CD1c-positive myeloid dendritic cell (primary cell): ENCODE data around the gene SAPCD2.

Experiments
- DNase-seq: peaks from one replicate; pipeline ENCODE4 v3.0.0-alpha.2; 2016; ENCODE audit errors: extremely low spot score

SAPCD2 gene

DNA sequence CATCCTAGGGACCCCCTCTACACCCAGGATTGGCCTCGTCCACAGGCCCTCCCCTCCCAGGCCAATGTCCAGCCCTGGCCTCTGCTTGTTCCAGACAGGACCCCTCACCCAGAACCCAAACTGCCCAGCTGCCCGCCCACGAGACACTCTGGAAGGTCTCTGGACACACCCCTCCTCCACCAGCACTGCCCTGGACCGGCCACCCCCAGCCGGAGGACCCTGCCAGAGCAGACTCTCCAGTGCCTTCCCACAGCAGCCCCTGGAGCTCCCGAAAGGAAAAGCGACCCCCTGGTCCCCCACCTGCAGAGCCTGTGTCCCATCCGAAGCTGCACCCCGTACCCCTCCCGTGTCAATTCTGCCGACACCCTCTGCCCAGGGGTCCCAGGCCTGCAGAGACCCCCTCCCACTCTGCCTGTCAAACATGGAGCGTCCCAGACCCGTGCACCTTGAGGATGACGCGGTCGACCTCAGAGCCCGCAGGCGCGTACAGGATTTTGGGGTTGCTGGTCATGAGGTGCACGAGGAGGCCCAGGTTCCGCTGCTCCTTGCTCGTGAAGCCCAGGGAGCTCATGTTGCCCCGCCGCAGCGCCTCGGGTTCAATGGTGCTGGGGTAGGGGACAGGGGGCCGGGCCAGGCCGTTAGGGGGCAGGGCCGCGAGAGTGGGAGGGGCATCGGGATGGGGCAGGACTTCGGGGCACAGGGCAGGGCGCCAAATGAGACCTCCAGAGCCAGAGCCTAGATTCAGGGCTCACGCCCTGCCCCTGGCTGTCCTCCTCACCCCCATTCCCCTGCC, 50.3 kb downstream of the SAPCD2 start:
- DNase-seq: no peak

DNA sequence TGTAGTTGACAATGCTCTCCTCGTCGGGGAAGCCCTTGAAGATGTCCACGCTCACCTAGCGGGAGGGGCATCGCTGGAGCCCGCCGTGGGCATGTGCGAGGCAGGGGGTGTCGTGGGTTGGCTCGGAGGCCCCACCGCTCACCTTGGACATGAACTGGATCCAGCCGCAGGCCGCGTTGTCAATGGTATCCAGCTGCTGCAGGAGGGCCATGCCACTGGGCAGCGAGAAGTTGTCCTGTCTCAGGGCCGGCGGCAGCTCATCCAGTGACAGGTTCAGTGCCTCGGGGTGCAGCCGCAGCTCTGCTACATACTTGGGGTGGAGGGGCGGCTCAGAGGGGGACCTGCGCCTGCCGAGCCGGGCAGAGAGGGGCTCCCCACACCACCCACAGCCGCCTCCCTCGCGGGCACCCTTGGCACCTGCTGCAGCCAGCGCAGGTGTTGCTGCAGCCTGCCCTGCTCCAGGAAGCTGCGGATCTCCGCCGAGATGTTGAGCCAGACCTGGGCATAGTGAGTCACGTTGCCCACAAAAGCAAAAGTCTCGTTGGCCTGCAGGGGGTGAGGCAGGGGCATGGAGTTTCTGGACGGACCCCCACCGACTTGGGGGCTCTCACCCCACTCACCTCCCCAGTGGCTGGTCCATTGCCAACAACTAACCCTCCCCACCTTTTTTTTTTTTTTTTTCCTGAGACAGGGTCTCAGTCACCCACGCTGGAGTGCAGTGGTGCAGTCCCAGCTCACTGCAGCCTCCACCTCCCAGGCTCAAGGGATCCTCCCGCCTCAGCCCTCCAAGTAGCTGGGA, 51.4 kb downstream of the SAPCD2 start:
- DNase-seq: no peak

DNA sequence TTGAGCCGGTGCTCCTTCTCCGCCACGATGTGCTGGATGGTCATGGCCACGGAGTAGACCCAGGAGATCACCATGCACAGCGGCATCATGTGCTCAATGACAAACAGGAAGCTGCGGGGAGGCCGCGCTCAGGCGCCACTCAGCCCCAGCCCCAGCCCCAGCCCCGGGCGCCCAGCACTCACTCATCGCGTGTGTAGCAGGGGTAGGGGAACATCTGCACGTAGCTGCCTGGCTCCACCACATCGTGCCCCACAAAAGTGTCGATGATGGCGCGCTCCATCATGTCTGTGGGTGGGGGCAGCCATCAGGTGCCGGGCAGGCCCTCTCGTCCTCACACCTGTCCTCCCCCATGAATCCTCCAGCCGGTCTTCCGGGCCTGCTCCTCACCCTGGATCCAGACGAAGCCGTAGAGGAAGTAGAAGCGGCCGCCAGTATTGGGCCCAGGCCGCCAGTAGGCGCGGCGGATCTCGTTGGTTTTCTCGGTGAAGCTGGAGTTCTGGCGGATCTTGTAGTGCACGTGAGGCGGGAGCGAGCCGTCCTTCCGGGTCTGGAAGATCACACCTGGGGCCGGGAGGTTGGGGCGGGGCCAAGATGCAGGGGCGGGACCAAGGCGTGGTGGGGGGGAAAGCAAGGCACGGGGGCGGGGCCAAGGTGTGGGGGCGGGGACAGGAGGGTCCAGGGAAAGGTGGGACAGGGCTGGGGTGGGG, 52.4 kb downstream of the SAPCD2 start:
- no peak for DNase-seq

DNA sequence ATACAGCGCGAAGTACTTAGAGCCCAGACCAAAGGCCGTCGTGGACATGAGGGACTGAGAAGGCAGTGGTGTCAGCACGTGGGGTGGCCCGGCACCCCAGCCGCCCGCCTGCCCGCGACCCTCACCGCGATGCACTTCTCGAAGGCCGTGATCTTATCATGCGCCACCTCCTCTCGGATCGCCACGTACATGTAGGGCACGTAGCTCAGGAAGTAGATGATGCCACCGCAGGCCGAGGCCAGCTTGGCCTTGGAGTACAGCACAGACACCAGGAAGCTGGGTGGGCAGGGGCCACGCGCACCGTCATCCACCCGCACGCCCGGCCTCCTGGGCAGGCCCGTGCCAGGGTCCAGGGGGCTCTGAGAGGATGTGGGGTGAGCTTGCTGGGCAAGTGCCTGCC, 53.3 kb downstream of the SAPCD2 start:
- no peak for DNase-seq

DNA sequence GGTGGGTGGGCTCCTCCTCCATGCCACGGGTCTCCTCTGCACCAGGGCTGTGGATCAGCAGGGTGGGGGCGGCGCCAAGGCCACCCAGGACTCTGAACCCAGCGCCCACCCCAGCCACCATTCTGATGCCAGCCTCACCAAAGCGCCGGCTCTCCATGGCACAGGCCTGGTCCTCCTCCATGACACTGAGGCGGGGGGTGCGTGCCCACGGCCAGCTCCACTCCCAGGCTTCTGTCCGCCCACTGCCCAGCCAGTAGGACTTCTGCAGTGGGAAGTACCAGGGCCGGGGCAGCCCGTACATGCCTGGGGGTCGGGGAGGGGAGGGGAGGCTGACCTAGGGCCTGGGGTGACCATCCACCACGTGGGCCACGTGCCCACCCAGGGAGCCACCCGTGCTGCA, 53.9 kb downstream of the SAPCD2 start:
- DNase-seq: no peak

DNA sequence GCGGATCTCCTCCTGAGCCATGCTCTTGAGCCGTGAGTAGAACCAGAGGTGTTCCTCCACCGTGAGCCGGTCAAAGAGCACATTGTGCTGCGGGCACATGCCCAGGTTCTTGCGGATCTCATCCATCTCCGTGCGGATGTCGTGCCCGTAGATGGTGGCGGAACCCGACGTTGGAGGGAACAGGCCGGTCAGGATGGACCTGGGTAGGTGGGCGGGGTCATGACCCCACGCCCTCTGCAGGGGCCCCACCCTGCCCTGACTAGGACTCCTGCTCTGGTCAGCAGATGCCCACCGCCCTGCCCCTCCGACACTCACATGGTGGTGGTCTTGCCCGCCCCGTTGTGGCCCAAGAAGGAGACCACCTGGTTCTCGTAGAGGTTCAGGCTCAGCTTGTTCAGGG, 54.4 kb downstream of the SAPCD2 start:
- no peak for DNase-seq

DNA sequence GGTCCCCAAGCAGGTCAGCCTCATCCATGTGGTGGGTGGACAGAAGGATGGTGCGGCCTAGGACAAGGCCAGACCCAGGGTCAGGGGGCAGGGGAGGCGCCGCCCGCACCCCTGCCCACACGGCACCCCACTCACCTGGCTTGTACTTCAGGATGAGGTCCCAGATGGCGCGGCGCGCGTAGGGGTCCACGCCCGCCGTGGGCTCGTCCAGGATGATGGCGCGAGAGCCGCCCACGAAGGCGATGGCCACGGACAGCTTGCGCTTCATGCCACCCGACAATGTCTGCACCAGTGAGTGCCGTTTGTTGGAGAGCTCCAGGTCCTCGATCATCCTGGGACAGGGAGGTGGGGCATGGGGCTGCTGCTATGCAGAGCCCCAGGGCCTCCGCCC, 54.8 kb downstream of the SAPCD2 start:
- no peak for DNase-seq

DNA sequence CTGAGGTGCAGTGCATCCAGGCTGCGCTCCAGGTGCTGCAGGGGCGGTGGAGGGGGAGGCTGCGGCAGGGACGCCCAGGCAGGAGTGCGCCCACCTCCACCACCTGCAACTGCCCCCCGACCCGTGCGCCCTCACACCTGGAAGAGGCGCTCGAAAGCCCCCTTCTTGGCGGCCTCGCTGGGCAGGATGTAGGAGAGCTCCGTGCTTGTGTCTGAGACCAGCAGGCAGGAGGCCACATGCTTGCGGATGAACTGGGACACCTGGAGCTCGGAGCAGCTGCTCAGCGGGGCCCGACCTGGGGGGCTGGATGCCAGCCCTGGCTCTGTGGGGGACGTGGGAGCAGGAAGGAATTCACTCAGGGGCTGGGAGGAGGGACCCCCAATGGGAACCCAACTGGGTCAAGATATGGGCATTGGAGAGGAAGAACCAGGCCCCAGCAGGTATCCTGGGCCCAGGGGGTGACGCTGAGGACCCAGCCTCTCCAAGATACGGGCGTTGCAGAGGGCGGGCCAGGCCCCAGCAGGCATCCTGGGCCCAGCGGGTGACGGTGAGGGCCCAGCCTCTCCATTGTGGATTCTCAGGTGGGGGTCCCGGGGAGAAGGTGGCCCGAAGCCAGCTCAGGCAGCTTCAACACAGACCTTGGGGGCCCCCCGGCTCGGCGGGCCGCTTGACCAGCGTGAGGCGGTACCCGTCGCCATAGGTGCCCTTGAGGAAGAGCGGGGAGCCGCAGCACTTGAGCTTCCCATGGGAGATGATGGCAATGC, 55.4 kb downstream of the SAPCD2 start:
- DNase-seq: no peak

DNA sequence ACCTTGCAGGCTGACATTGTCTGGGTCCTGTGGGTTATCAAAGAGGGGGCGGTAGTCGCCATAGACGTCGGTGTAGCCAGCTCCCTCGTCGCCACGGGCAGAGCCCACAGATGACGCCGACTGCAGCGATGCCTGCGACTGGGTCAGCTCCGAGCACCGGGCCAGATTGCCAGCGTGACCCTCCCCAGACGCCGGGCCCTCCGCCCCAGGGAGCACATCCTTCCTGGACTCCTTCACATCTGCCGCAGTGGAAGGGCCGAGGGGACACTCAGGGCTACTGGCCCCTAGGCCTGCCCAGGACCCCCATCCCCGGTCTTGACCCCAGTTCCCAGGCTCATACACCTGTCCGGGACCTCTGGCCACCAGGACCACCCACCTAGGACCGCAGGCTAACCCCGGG, 56.2 kb downstream of the SAPCD2 start:
- no peak for DNase-seq

DNA sequence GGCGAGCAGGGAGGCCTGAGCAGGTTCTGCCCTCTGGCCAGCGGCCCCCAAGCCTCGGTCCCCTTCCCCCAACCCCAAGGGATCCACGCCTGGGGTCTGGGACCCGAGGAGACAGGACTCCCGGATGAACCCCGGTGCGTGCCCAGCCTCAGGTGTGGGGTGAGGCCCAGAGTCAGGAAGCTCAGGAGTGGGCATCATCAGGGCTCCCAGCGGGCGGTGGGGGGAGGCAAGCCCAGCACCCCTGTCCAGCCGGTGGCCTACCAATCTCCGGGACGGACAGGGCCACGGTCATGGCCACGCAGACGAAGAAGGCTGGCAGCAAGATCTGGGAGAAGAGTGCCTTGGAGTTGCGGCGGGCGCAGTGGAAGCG, 56.8 kb downstream of the SAPCD2 start:
- no peak for DNase-seq

DNA sequence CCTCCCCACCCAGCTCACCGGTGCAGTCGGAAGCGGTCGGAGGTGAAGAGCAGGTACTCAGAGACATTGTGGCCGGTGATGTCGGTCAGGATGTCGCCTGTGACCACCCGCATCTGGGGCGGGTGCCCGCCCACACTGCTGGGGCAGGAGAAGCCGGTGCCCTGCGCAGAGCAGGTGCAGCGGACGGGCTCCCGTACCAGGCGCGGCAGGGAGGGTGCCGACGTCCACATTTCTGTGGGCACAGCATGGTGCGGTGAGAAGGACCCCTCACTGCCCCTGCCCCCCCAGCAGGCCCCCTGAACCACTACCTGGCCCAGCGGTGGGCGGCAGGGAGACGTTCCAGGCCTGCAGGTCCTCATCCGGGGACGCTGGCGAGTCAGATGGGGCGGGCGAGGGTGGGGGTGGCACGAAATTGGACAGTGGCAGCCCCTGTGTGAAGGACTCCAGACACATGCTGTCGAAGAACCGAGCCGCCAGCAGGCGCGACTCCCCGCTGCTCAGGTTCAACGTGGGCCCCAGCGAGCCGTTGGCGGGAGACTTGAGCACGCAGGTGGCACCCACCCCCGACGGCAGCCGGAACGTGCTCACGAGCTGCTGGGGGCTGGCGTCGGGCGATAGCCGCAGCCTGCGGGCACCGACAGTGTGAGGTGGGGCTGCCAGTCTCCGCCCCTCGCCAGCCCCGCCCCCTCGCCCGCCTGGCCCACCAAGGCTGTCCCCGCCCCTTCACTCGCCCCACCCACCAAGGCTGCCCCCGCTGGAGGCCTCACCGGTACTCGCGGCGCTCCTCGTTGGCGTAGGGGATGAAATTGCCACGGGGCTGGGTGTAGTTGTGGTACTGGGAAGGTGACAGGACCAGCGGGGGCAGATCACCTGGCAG, 57.4 kb downstream of the SAPCD2 start:
- no peak for DNase-seq
